ENCODE data around the gene PHAF1. TPM values are rescaled to one million over a fixed set of nuclear protein-coding genes. Genes with fewer than 3 reads are reported as not detected.

PHAF1 gene
- total and polyA plus RNA-seq, 2 donors (not counting 1 experiment from before 2014, with no cell fraction given): 18.8 to 20.7 TPM

- H3K27ac Mint-ChIP-seq: no peak overlapping the region
- Histone ChIP-seq H4K20me1 (ENCODE audit: control insufficient read depth, insufficient read depth, low read length, poor library complexity, severe bottlenecking) (no peaks in the 10 kb centered on the region), H3K4me2 (replicated peaks; ENCODE audit: low read depth, low read length, poor library complexity, severe bottlenecking) (no peak overlapping the region), H3K4me1 (ENCODE audit: control insufficient read depth in 2 of 2, insufficient read depth in 2 of 2, low read length in 2 of 2) (peaks cover 10 to 14% of the 10 kb centered on the region in 2 donors), H3K27me3 (replicated peaks in 1 of 4; ENCODE audit: control extremely low read depth in 1 of 4, control insufficient read depth in 3 of 4, insufficient read depth in 4 of 4, low read length in 3 of 4) (peaks cover 0 to 28% (median 10%) of the 10 kb centered on the region in 4 experiments), H2AFZ (ENCODE audit: insufficient read depth, low read depth, low read length, poor library complexity, severe bottlenecking) (no peak overlapping the region), H3K79me2 (ENCODE audit: control insufficient read depth, insufficient read depth, low read length) (no peaks in the 10 kb centered on the region), H3K9ac (ENCODE audit: low read length) (no peak overlapping the region), H3K27ac (ENCODE audit: low read length in 2 of 2) (no peak overlapping the region), H3K4me3 (ENCODE audit: control extremely low read depth in 1 of 5, extremely low read depth in 1 of 5, insufficient read depth in 1 of 5, low read depth in 2 of 5, low read length in 4 of 5) (no peak overlapping the region), H3K9me3 (ENCODE audit: control extremely low read depth in 1 of 3, control insufficient read depth in 2 of 3, insufficient read depth in 1 of 3, low read length in 2 of 3) (peaks cover 0 to 19% (median 0%) of the 10 kb centered on the region in 3 donors), H3K36me3 (replicated peaks in 1 of 2; ENCODE audit: control extremely low read depth in 1 of 2, control insufficient read depth in 1 of 2, extremely low read depth in 1 of 2, insufficient read depth in 2 of 2, low read length in 1 of 2) (peaks cover 0 to 50% of the 10 kb centered on the region in 2 experiments)
- ATAC-seq (ENCODE audit: low read depth): no peak
- no peak overlapping the region for H3K4me3 Mint-ChIP-seq
- 98% methylated on average over 4 of the region's 4 CpGs for WGBS (ENCODE audit: insufficient coverage)
- H3K27me3 Mint-ChIP-seq: peaks cover 20% of the 10 kb centered on the region
- ChIA-PET CTCF (interaction anchor here (0.6 kb wide), 1 partner anchor 28 kb away, joined by 3 read pairs; no protein-coding TSS in a partner anchor), POLR2A (no interaction called here)
- TF ChIP-seq EZH2 (IDR thresholded peaks at IDR 0.05; ENCODE audit: borderline replicate concordance, insufficient read depth, low read depth, low read length, poor library complexity, severe bottlenecking): no peak
- no peak for TF ChIP-seq CTCF (IDR thresholded peaks at IDR 0.05)
- no peaks in the 10 kb centered on the region for H3K9me3 Mint-ChIP-seq (ENCODE audit: insufficient read depth)
- DNase-seq: no peak
- peaks cover 12% of the 10 kb centered on the region for H3K4me1 Mint-ChIP-seq
- intact Hi-C loops (cut with micrococcal nuclease): no loop called here
Measured at GRCh38 chr16:67147437-67148140, 37.8 kb downstream of the PHAF1 start.

DNA sequence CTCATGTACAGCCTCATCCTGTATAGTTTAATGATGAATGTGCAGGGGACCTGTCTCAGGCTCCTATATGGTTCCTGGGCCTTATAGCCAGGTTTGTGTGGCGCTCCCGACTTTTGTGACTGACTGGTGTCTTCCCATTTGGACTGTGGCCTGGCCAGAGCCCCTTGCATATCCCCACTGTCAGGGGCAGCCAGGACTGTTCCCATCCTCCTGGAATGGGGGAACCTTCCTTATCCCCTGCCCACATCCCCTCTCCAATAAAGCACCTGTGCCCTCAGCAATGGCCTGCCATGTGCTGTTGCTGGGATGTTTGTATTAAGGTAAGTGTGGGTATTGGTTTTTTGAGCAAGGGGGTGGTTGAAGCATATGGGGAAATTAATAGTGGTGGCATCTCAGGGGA is 38.5 kb downstream of the PHAF1 start:
- H3K9ac ChIP-seq (ENCODE audit: low read length): no peak overlapping the region
- DNase-seq: no peak
- no peak overlapping the region for H3K27ac ChIP-seq (ENCODE audit: low read length in 2 of 2)
- WGBS (ENCODE audit: insufficient coverage): 90% methylated on average over 2 of the region's 2 CpGs
- Mint-ChIP-seq H3K9me3 (ENCODE audit: insufficient read depth) (no peaks in the 10 kb centered on the region), H3K27me3 (peaks cover 20% of the 10 kb centered on the region), H3K27ac (no peak overlapping the region), H3K4me3 (no peak overlapping the region), H3K4me1 (peaks cover 14% of the 10 kb centered on the region)
- H3K27me3 ChIP-seq (replicated peaks in 1 of 4; ENCODE audit: control extremely low read depth in 1 of 4, control insufficient read depth in 3 of 4, insufficient read depth in 4 of 4, low read length in 3 of 4): peaks cover 0 to 28% (median 10%) of the 10 kb centered on the region in 4 experiments
- no peak overlapping the region for H3K4me3 ChIP-seq (ENCODE audit: control extremely low read depth in 1 of 5, extremely low read depth in 1 of 5, insufficient read depth in 1 of 5, low read depth in 2 of 5, low read length in 4 of 5)
- peaks cover 0 to 19% (median 0%) of the 10 kb centered on the region in 3 donors for H3K9me3 ChIP-seq (ENCODE audit: control extremely low read depth in 1 of 3, control insufficient read depth in 2 of 3, insufficient read depth in 1 of 3, low read length in 2 of 3)
- peaks cover 0 to 49% of the 10 kb centered on the region in 2 experiments for H3K36me3 ChIP-seq (replicated peaks in 1 of 2; ENCODE audit: control extremely low read depth in 1 of 2, control insufficient read depth in 1 of 2, extremely low read depth in 1 of 2, insufficient read depth in 2 of 2, low read length in 1 of 2)
- no peak for TF ChIP-seq CTCF (IDR thresholded peaks at IDR 0.05)
- TF ChIP-seq EZH2 (IDR thresholded peaks at IDR 0.05; ENCODE audit: borderline replicate concordance, insufficient read depth, low read depth, low read length, poor library complexity, severe bottlenecking): no peak
- POLR2A ChIA-PET: no interaction called here
- H2AFZ ChIP-seq (ENCODE audit: insufficient read depth, low read depth, low read length, poor library complexity, severe bottlenecking): no peak overlapping the region
- ATAC-seq (ENCODE audit: low read depth): no peak
- H3K4me2 ChIP-seq (replicated peaks; ENCODE audit: low read depth, low read length, poor library complexity, severe bottlenecking): no peak overlapping the region
- intact Hi-C loops (cut with micrococcal nuclease): no loop called here
- H4K20me1 ChIP-seq (ENCODE audit: control insufficient read depth, insufficient read depth, low read length, poor library complexity, severe bottlenecking): no peaks in the 10 kb centered on the region
- no peaks in the 10 kb centered on the region for H3K79me2 ChIP-seq (ENCODE audit: control insufficient read depth, insufficient read depth, low read length)
- CTCF ChIA-PET: no interaction called here
- H3K4me1 ChIP-seq (ENCODE audit: control insufficient read depth in 2 of 2, insufficient read depth in 2 of 2, low read length in 2 of 2): peaks cover 10 to 14% of the 10 kb centered on the region in 2 donors
